SK-N-SH (cell line): ENCODE data around the gene EEIG1. TPM values are rescaled to one million over a fixed set of nuclear protein-coding genes. Genes with fewer than 3 reads are reported as not detected.

ENCODE experiments used
- CTCF ChIA-PET: fragments of 300-600, 350-600 bp; formaldehyde crosslinking; extraction: SDS; loops from one replicate; lab custom pipeline; 2021; lab: Yijun Ruan, JAX
- POLR2A ChIA-PET: fragments of 350-600 bp; sonication (Branson Sonifier 250); formaldehyde crosslinking; extraction: SDS; loops from one replicate; lab custom pipeline; 2020; ENCODE audit warnings: antibody characterized with exemption, inconsistent platforms; lab: Yijun Ruan, JAX
- DNase-seq: peaks from one replicate; pipeline ENCODE4 v3.0.0; 2012
- H2AFZ ChIP-seq: fragments of 200-600 bp; sonication (generic); 2 replicates; pipeline ENCODE4 v1.8.1; 2016; ENCODE audit warnings: antibody characterized with exemption, mild to moderate bottlenecking, low read depth
- H3F3A ChIP-seq: fragments of 200-600 bp; sonication (generic); replicated peaks from 2 replicates; pipeline ENCODE3; 2016; ENCODE audit warnings: antibody characterized with exemption, mild to moderate bottlenecking; ENCODE audit not compliant: insufficient read depth
- H3K27ac ChIP-seq, 2 experiments: fragments of 200-500 bp in 1 of 2; fragments of 200-600 bp in 1 of 2; sonication (Bioruptor generic) in 1 of 2; sonication (generic), shearing (Covaris generic) in 1 of 2; 2 replicates each; pipeline versions ENCODE4 v1.5.1 to v1.6.1; 2014 to 2016; ENCODE audit warnings: low read depth in 2 of 2, inconsistent platforms in 1 of 2, low read length in 1 of 2, mild to moderate bottlenecking in 1 of 2, mixed read lengths in 1 of 2
- H3K27me3 ChIP-seq: fragments of 200-600 bp; sonication (generic), shearing (Covaris generic); 2 replicates; pipeline ENCODE4 v1.6.1; 2016; ENCODE audit warnings: mixed run types; ENCODE audit not compliant: insufficient read depth
- H3K36me3 ChIP-seq, 2 experiments: fragments of 200-500 bp in 1 of 2; fragments of 200-600 bp in 1 of 2; sonication (Bioruptor generic) in 1 of 2; sonication (generic) in 1 of 2; replicated peaks in 1 of 2; 2 replicates each; pipeline versions ENCODE3 to v1.5.1; 2014 to 2016; ENCODE audit warnings: low read length in 1 of 2, mild to moderate bottlenecking in 1 of 2; ENCODE audit not compliant: insufficient read depth in 2 of 2, control insufficient read depth in 1 of 2
- H3K4me1 ChIP-seq, 2 experiments: fragments of 200-500 bp in 1 of 2; fragments of 200-600 bp in 1 of 2; sonication (Bioruptor generic) in 1 of 2; sonication (generic), shearing (Covaris generic) in 1 of 2; 2 replicates each; pipeline versions ENCODE4 v1.5.1 to v1.6.1; 2014 to 2016; ENCODE audit warnings: low read depth in 1 of 2, low read length in 1 of 2, mixed run types in 1 of 2; ENCODE audit not compliant: insufficient read depth in 2 of 2, control insufficient read depth in 1 of 2
- H3K4me2 ChIP-seq: fragments of 200-600 bp; sonication (generic), shearing (Covaris generic); 2 replicates; pipeline ENCODE4 v1.6.1; 2017; ENCODE audit warnings: mixed run types
- H3K4me3 ChIP-seq, 2 experiments: fragments of 200-500 bp in 1 of 2; fragments of 200-600 bp in 1 of 2; sonication (Bioruptor generic) in 1 of 2; sonication (generic), shearing (Covaris generic) in 1 of 2; 2 replicates each; pipeline versions ENCODE4 v1.5.1 to v1.8.1; 2014 to 2016; ENCODE audit warnings: low read depth in 2 of 2, inconsistent platforms in 1 of 2, low read length in 1 of 2, mild to moderate bottlenecking in 1 of 2, mixed read lengths in 1 of 2, moderate library complexity in 1 of 2
- H3K79me2 ChIP-seq: fragments of 200-600 bp; sonication (generic); 2 replicates; pipeline ENCODE4 v1.8.1; 2017; ENCODE audit warnings: mild to moderate bottlenecking; ENCODE audit not compliant: insufficient read depth
- H3K9ac ChIP-seq: fragments of 200-600 bp; sonication (generic); 2 replicates; pipeline ENCODE4 v1.6.1; 2017; ENCODE audit warnings: mixed run types
- H3K9me2 ChIP-seq: fragments of 200-600 bp; sonication (generic); 2 replicates; pipeline ENCODE4 v1.6.1; 2017; ENCODE audit warnings: mixed run types
- H3K9me3 ChIP-seq: fragments of 200-600 bp; sonication (generic); 2 replicates; pipeline ENCODE4 v1.6.1; 2017; ENCODE audit warnings: mixed run types, mild to moderate bottlenecking, moderate library complexity
- H4K20me1 ChIP-seq: fragments of 200-600 bp; sonication (generic); 2 replicates; pipeline ENCODE4 v1.6.1; 2017; ENCODE audit warnings: mild to moderate bottlenecking, mixed run types; ENCODE audit not compliant: insufficient read depth
- CHD2 ChIP-seq: fragments of 150-350 bp; IDR thresholded peaks from 2 replicates; pipeline ENCODE4 v1.6.1; 2018; ENCODE audit warnings: low read length; ENCODE audit not compliant: partially characterized antibody
- CTCF ChIP-seq: fragments of 200-600 bp; sonication (generic); IDR thresholded peaks from 2 replicates; pipeline ENCODE4 v1.6.1; 2017; ENCODE audit warnings: antibody characterized with exemption, mild to moderate bottlenecking, moderate library complexity
- ELF1 ChIP-seq: IDR thresholded peaks from 2 replicates; pipeline ENCODE4 v1.4.0; 2012
- EP300 ChIP-seq, 2 experiments: IDR thresholded peaks; 2 replicates each; pipeline versions ENCODE4 v1.4.0 to v1.6.1; 2012; ENCODE audit warnings: borderline replicate concordance in 1 of 2, low read depth in 1 of 2, low read length in 1 of 2
- FOSL2 ChIP-seq: IDR thresholded peaks from 2 replicates; pipeline ENCODE4 v1.4.0; 2012; ENCODE audit warnings: low read depth, mild to moderate bottlenecking, moderate library complexity, borderline replicate concordance
- FOXJ3 ChIP-seq: sonication (generic); formaldehyde crosslinking; IDR thresholded peaks from 2 replicates; pipeline ENCODE4 v1.5.1; 2020; ENCODE audit warnings: mild to moderate bottlenecking, missing genetic modification reagents
- GATA2 ChIP-seq: sonication (generic); formaldehyde crosslinking; IDR thresholded peaks from 2 replicates; pipeline ENCODE4 v1.5.0; 2020; ENCODE audit warnings: mild to moderate bottlenecking, missing genetic modification reagents
- IRF3 ChIP-seq: fragments of 150-350 bp; IDR thresholded peaks from 2 replicates; pipeline ENCODE4 v1.6.1; 2016; ENCODE audit warnings: mild to moderate bottlenecking, low read depth, low read length
- JUND ChIP-seq: IDR thresholded peaks from 2 replicates; pipeline ENCODE4 v1.4.0; 2012
- NFIC ChIP-seq: IDR thresholded peaks from 2 replicates; pipeline ENCODE4 v1.4.0; 2012; ENCODE audit warnings: borderline replicate concordance
- NRF1 ChIP-seq: IDR thresholded peaks from 2 replicates; pipeline ENCODE4 v1.6.1; 2012; ENCODE audit warnings: low read depth, mild to moderate bottlenecking, low read length
- RCOR1 ChIP-seq: fragments of 150-350 bp; IDR thresholded peaks from 2 replicates; pipeline ENCODE4 v1.6.1; 2017; ENCODE audit warnings: antibody characterized with exemption, low read length
- RFX5 ChIP-seq: IDR thresholded peaks from 2 replicates; pipeline ENCODE4 v1.6.1; 2012; ENCODE audit warnings: mild to moderate bottlenecking, improper control_type of control experiment, low read length
- RXRA ChIP-seq: IDR thresholded peaks from 2 replicates; pipeline ENCODE4 v1.4.0; 2012; ENCODE audit warnings: low read depth, mild to moderate bottlenecking, borderline replicate concordance
- SIN3A ChIP-seq: IDR thresholded peaks from 2 replicates; pipeline ENCODE4 v1.6.1; 2012; ENCODE audit warnings: low read depth, mild to moderate bottlenecking, low read length, moderate library complexity, borderline replicate concordance
- TAF1 ChIP-seq: IDR thresholded peaks from 2 replicates; pipeline ENCODE4 v1.6.1; 2012; ENCODE audit warnings: low read depth, mild to moderate bottlenecking, low read length, moderate library complexity, borderline replicate concordance
- TCF12 ChIP-seq: IDR thresholded peaks from 2 replicates; pipeline ENCODE4 v1.4.0; 2012
- TEAD4 ChIP-seq: IDR thresholded peaks from 2 replicates; pipeline ENCODE4 v1.4.0; 2012; ENCODE audit warnings: mild to moderate bottlenecking, borderline replicate concordance; ENCODE audit not compliant: insufficient read depth
- USF1 ChIP-seq: IDR thresholded peaks from 2 replicates; pipeline ENCODE4 v1.4.0; 2012; ENCODE audit warnings: low read depth, borderline replicate concordance
- YY1 ChIP-seq: IDR thresholded peaks from 2 replicates; pipeline ENCODE4 v1.4.0; 2012; ENCODE audit warnings: low read depth, mild to moderate bottlenecking
- WGBS: methylation state at CpG from one replicate; pipeline ENCODE4 v1.1.6; 2017; ENCODE audit warnings: low lambda C conversion rate; 5-methylcytosine and 5-hydroxymethylcytosine counted together
- polyA plus RNA-seq, 3 experiments: library from polyadenylated mRNA; depleted of rRNA; stranded (reverse); fragments of >200 nt; gene quantifications; 2 replicates each; pipeline ENCODE4 v1.2.3, GENCODE V29; 2012

The EEIG1 gene
- polyA plus RNA-seq, 1 of the 3 experiments (the other 2 are of a cell fraction) = 26.2 TPM

GRCh38 chr9:127943731-127944144, 37.1 kb downstream of the EEIG1 start (continued):
- TF ChIP-seq TAF1 (no peak), YY1 (no peak), RXRA (no peak), ELF1 (no peak), USF1 (no peak), SIN3A (no peak), RFX5 (no peak), EP300 (IDR thresholded peaks at IDR 0.05; ENCODE audit: borderline replicate concordance in 1 of 2, low read depth in 1 of 2, low read length in 1 of 2) (no peak), TEAD4 (no peak), NRF1 (peak; percentile 45), FOSL2 (no peak), JUND (no peak), NFIC (no peak), RCOR1 (peak; percentile 48; the same call in 1 of the 2 replicates), IRF3 (no peak), CHD2 (peak; percentile 40), CTCF (peak; percentile 90), TCF12 (no peak), FOXJ3 (CRISPR knock-in tag) (no peak)

GRCh38 chr9:127943011-127943662, 37.7 kb downstream of the EEIG1 start:
- no peaks in the 10 kb centered on the region for H3K9me3 ChIP-seq
- H3K4me3 ChIP-seq = no peak overlapping the region; a peak in 1 of 4 replicates
- no peak overlapping the region for H2AFZ ChIP-seq
- DNase-seq = no peak
- H3K9ac ChIP-seq = no peak overlapping the region
- TF ChIP-seq RCOR1 = no peak
- no peak for TF ChIP-seq TEAD4
- no peak for TF ChIP-seq NFIC
- no peak for TF ChIP-seq GATA2
- no peak for TF ChIP-seq JUND
- TF ChIP-seq NRF1 = no peak
- H3K79me2 ChIP-seq = no peaks in the 10 kb centered on the region; the same call in 1 of the 2 replicates
- peak overlapping the region in 1 of 2 experiments; percentile 11; a peak in 1 of 4 replicates for H3K27ac ChIP-seq
- peaks cover 0 to 46% of the 10 kb centered on the region in 2 experiments; a peak in 1 of 4 replicates for H3K4me1 ChIP-seq
- 67% methylated on average over 13 of the region's 14 CpGs for WGBS
- peaks cover 4 to 52% of the 10 kb centered on the region in 2 experiments for H3K36me3 ChIP-seq
- ChIA-PET POLR2A (interaction anchor here (0.8 to 1.3 kb wide), 4 partner anchors 12 to 38 kb away, joined by 3 to 5 read pairs (median 4); partner anchors contain the start of gene PIP5KL1), CTCF (interaction anchor here (0.6 to 10.3 kb wide), 56 partner anchors 9 to 296 kb away, joined by 3 to 219 read pairs (median 6); partner anchors contain the start of genes EEIG1, NAIF1, PIP5KL1 and PTGES2)
- H3K4me2 ChIP-seq = no peak overlapping the region
- no peaks in the 10 kb centered on the region for H3K9me2 ChIP-seq
- no peaks in the 10 kb centered on the region for H3K27me3 ChIP-seq
- peaks cover 7% of the 10 kb centered on the region; the same call in 1 of the 2 replicates for H4K20me1 ChIP-seq
- peaks cover 3% of the 10 kb centered on the region for H3F3A ChIP-seq
